ENCODE measurements around the gene GP2. TPM values are rescaled to one million over a fixed set of nuclear protein-coding genes. Genes with fewer than 3 reads are reported as not detected.

Gene GP2
- total RNA-seq, 1 donor from 2014 or later, result not detected

GRCh38 chr16:20301840-20302239 is 25.5 kb downstream of the GP2 start:
- TF ChIP-seq, protein P1, sequence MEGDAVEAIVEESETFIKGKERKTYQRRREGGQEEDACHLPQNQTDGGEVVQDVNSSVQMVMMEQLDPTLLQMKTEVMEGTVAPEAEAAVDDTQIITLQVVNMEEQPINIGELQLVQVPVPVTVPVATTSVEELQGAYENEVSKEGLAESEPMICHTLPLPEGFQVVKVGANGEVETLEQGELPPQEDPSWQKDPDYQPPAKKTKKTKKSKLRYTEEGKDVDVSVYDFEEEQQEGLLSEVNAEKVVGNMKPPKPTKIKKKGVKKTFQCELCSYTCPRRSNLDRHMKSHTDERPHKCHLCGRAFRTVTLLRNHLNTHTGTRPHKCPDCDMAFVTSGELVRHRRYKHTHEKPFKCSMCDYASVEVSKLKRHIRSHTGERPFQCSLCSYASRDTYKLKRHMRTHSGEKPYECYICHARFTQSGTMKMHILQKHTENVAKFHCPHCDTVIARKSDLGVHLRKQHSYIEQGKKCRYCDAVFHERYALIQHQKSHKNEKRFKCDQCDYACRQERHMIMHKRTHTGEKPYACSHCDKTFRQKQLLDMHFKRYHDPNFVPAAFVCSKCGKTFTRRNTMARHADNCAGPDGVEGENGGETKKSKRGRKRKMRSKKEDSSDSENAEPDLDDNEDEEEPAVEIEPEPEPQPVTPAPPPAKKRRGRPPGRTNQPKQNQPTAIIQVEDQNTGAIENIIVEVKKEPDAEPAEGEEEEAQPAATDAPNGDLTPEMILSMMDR (conservative IDR thresholded peaks at IDR 0.05; ENCODE audit: low read depth, low read length), result no peak
- H3K4me3 ChIP-seq (ENCODE audit: low read depth, low read length), result no peak overlapping the region

GRCh38 chr16:20300312-20301097 is 26.8 kb downstream of the GP2 start:
- TF ChIP-seq, protein P1 (conservative IDR thresholded peaks at IDR 0.05; ENCODE audit: low read depth, low read length), result peak; percentile 95
- no peak overlapping the region for H3K4me3 ChIP-seq (ENCODE audit: low read depth, low read length)
- DNase-seq (ENCODE audit: low read depth), result peak; percentile 10

More at GRCh38 chr16:20301840-20302239, 25.5 kb downstream of the GP2 start:
- DNase-seq (ENCODE audit: low read depth), result no peak

GRCh38 chr16:20298452-20298851 is 28.9 kb downstream of the GP2 start:
- TF ChIP-seq, protein P1 (conservative IDR thresholded peaks at IDR 0.05; ENCODE audit: low read depth, low read length), result no peak
- no peak overlapping the region for H3K4me3 ChIP-seq (ENCODE audit: low read depth, low read length)
- no peak for DNase-seq (ENCODE audit: low read depth)

- H3K4me3 ChIP-seq (ENCODE audit: low read depth, low read length), result no peak overlapping the region
- TF ChIP-seq, protein P1 (conservative IDR thresholded peaks at IDR 0.05; ENCODE audit: low read depth, low read length), result no peak
- DNase-seq (ENCODE audit: low read depth), result no peak
Measured at GRCh38 chr16:20291208-20292206, 35.8 kb downstream of the GP2 start.

DNA sequence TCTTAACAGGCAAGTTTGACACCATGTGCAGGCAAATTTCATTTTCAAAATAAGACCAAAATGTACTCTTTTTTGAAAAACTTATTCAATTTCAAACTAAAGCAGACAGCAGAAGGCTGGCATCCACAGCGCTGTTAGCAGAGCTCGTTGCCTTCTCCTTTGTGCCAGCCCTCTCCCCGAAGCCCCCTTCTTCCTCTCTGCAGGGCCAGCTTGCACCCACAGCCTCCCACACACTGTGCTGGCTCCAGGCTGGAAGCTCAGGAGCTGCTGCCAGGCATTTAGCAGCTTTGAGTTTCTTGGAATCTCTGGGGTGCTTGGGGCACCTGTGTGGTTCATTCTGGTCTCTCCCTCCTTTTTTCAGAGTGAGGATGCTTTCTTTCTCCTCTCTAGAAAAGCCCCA is 37.7 kb downstream of the GP2 start:
- TF ChIP-seq, protein P1 (conservative IDR thresholded peaks at IDR 0.05; ENCODE audit: low read depth, low read length), result no peak
- H3K4me3 ChIP-seq (ENCODE audit: low read depth, low read length), result no peak overlapping the region
- no peak for DNase-seq (ENCODE audit: low read depth)

GRCh38 chr16:20285993-20286499 is 41.3 kb downstream of the GP2 start:
- TF ChIP-seq, protein P1 (conservative IDR thresholded peaks at IDR 0.05; ENCODE audit: low read depth, low read length), result no peak
- DNase-seq (ENCODE audit: low read depth), result no peak

More at GRCh38 chr16:20285993-20286499, 41.3 kb downstream of the GP2 start:
- H3K4me3 ChIP-seq (ENCODE audit: low read depth, low read length), result no peak overlapping the region

All from epithelial cell of proximal tubule (primary cell).